Gastroesophageal sphincter (tissue), 3 donors: ENCODE results near the gene HTR3B.

Experiments
- CTCF ChIP-seq, 4 experiments: fragments of 200-600 bp in 2 of 4; fragments of 450-650 bp in 2 of 4; sonication (generic) in 1 of 4; IDR thresholded peaks; one replicate each; pipeline ENCODE4 v1.5.1; 2017 to 2019; ENCODE audit warnings: antibody characterized with exemption in 4 of 4, mild to moderate bottlenecking in 2 of 4, moderate library complexity in 2 of 4
- EP300 ChIP-seq: sonication (generic); formaldehyde crosslinking; IDR thresholded peaks from one replicate; pipeline ENCODE4 v1.6.1; 2017; ENCODE audit warnings: antibody characterized with exemption, mild to moderate bottlenecking
- POLR2A ChIP-seq, 2 donors: fragments of 450-650 bp; IDR thresholded peaks; one replicate each; pipeline ENCODE4 v1.6.1; 2017; ENCODE audit warnings: antibody characterized with exemption in 2 of 2, mild to moderate bottlenecking in 2 of 2, moderate library complexity in 1 of 2
- POLR2AphosphoS5 ChIP-seq: sonication (generic); formaldehyde crosslinking; IDR thresholded peaks from one replicate; pipeline ENCODE4 v1.6.1; 2017; ENCODE audit warnings: antibody characterized with exemption

- TF ChIP-seq CTCF (IDR thresholded peaks at IDR 0.05), result no peak
- no peak for TF ChIP-seq POLR2AphosphoS5
- no peak for TF ChIP-seq POLR2A (IDR thresholded peaks at IDR 0.05)
- TF ChIP-seq EP300, result no peak
Measured at GRCh38 chr11:113871336-113871735, 33.3 kb upstream of the HTR3B start.
